ENCODE data around the gene PDE8A. TPM values are rescaled to one million over a fixed set of nuclear protein-coding genes. Genes with fewer than 3 reads are reported as not detected.

The PDE8A gene
- total and polyA plus RNA-seq, 2 donors (not counting 1 experiment from before 2014, with no cell fraction given): 17.7 to 26.3 TPM

- TF ChIP-seq, protein P1, sequence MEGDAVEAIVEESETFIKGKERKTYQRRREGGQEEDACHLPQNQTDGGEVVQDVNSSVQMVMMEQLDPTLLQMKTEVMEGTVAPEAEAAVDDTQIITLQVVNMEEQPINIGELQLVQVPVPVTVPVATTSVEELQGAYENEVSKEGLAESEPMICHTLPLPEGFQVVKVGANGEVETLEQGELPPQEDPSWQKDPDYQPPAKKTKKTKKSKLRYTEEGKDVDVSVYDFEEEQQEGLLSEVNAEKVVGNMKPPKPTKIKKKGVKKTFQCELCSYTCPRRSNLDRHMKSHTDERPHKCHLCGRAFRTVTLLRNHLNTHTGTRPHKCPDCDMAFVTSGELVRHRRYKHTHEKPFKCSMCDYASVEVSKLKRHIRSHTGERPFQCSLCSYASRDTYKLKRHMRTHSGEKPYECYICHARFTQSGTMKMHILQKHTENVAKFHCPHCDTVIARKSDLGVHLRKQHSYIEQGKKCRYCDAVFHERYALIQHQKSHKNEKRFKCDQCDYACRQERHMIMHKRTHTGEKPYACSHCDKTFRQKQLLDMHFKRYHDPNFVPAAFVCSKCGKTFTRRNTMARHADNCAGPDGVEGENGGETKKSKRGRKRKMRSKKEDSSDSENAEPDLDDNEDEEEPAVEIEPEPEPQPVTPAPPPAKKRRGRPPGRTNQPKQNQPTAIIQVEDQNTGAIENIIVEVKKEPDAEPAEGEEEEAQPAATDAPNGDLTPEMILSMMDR (conservative IDR thresholded peaks at IDR 0.05 in 1 of 2, IDR thresholded peaks at IDR 0.05 in 1 of 2; ENCODE audit: low read depth in 1 of 2, low read length in 2 of 2): no peak
- TF ChIP-seq EZH2 (IDR thresholded peaks at IDR 0.05; ENCODE audit: low read length, missing control alignments): no peak
- Histone ChIP-seq H3K4me1 (ENCODE audit: control insufficient read depth, extremely low read depth, insufficient read depth, low read length) (no peaks in the 10 kb centered on the region), H3K36me3 (ENCODE audit: control insufficient read depth, insufficient read depth, low read length) (no peaks in the 10 kb centered on the region), H3K9ac (ENCODE audit: insufficient read depth, low read length) (no peak overlapping the region), H3K4me2 (ENCODE audit: extremely low read depth, insufficient read depth, low read length) (no peak overlapping the region), H3K4me3 (replicated peaks in 1 of 4; ENCODE audit: control extremely low read depth in 1 of 4, insufficient read depth in 1 of 4, low read depth in 3 of 4, low read length in 4 of 4) (no peak overlapping the region), H3K79me2 (ENCODE audit: control insufficient read depth, insufficient read depth, low read length) (no peaks in the 10 kb centered on the region), H2AFZ (ENCODE audit: low read length) (no peak overlapping the region), H3K9me3 (ENCODE audit: control insufficient read depth, insufficient read depth, low read depth, low read length) (no peaks in the 10 kb centered on the region), H3K27me3 (ENCODE audit: control insufficient read depth, insufficient read depth, low read length) (no peaks in the 10 kb centered on the region), H4K20me1 (ENCODE audit: control insufficient read depth, extremely low read depth, insufficient read depth, low read length) (no peaks in the 10 kb centered on the region), H3K27ac (ENCODE audit: insufficient read depth, low read length) (no peak overlapping the region)
- DNase-seq (ENCODE audit: low read depth in 2 of 2): no peak
Measured at GRCh38 chr15:84956199-84956598, 25.5 kb upstream of the PDE8A start.

- Histone ChIP-seq H3K9ac (ENCODE audit: insufficient read depth, low read length) (no peak overlapping the region), H3K36me3 (ENCODE audit: control insufficient read depth, insufficient read depth, low read length) (no peaks in the 10 kb centered on the region), H2AFZ (ENCODE audit: low read length) (no peak overlapping the region), H3K9me3 (ENCODE audit: control insufficient read depth, insufficient read depth, low read depth, low read length) (no peaks in the 10 kb centered on the region), H3K27me3 (ENCODE audit: control insufficient read depth, insufficient read depth, low read length) (no peaks in the 10 kb centered on the region), H3K4me3 (replicated peaks in 1 of 4; ENCODE audit: control extremely low read depth in 1 of 4, insufficient read depth in 1 of 4, low read depth in 3 of 4, low read length in 4 of 4) (no peak overlapping the region), H4K20me1 (ENCODE audit: control insufficient read depth, extremely low read depth, insufficient read depth, low read length) (no peaks in the 10 kb centered on the region), H3K4me1 (ENCODE audit: control insufficient read depth, extremely low read depth, insufficient read depth, low read length) (no peaks in the 10 kb centered on the region), H3K4me2 (ENCODE audit: extremely low read depth, insufficient read depth, low read length) (no peak overlapping the region), H3K27ac (ENCODE audit: insufficient read depth, low read length) (no peak overlapping the region), H3K79me2 (ENCODE audit: control insufficient read depth, insufficient read depth, low read length) (no peaks in the 10 kb centered on the region)
- no peak for DNase-seq (ENCODE audit: low read depth in 2 of 2)
- TF ChIP-seq, protein P1 (conservative IDR thresholded peaks at IDR 0.05 in 1 of 2, IDR thresholded peaks at IDR 0.05 in 1 of 2; ENCODE audit: low read depth in 1 of 2, low read length in 2 of 2): no peak
- TF ChIP-seq EZH2 (IDR thresholded peaks at IDR 0.05; ENCODE audit: low read length, missing control alignments): no peak
Measured at GRCh38 chr15:84960391-84961113, 21.1 kb upstream of the PDE8A start.

DNA sequence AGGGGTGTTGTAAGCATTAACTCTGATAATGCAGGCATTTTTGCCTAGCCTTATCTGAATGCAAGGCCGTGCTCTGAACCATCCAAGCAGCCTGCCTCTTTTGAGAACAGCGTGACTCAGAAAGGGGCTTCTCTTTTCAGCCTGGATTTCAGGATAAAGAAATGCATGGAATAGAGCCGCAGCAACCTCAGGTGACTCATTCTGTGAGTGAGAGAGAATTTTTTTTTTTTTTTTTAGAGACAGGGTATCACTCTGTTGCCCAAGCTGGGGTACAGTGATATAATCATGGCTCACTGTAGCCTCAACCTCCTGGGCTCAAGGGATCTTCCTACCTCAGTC, 20.6 kb upstream of the PDE8A start:
- Histone ChIP-seq H3K27me3 (ENCODE audit: control insufficient read depth, insufficient read depth, low read length) (no peaks in the 10 kb centered on the region), H3K4me1 (ENCODE audit: control insufficient read depth, extremely low read depth, insufficient read depth, low read length) (no peaks in the 10 kb centered on the region), H3K4me3 (replicated peaks in 1 of 4; ENCODE audit: control extremely low read depth in 1 of 4, insufficient read depth in 1 of 4, low read depth in 3 of 4, low read length in 4 of 4) (no peak overlapping the region), H3K36me3 (ENCODE audit: control insufficient read depth, insufficient read depth, low read length) (no peaks in the 10 kb centered on the region), H3K9ac (ENCODE audit: insufficient read depth, low read length) (no peak overlapping the region), H3K9me3 (ENCODE audit: control insufficient read depth, insufficient read depth, low read depth, low read length) (no peaks in the 10 kb centered on the region), H3K4me2 (ENCODE audit: extremely low read depth, insufficient read depth, low read length) (no peak overlapping the region), H3K27ac (ENCODE audit: insufficient read depth, low read length) (no peak overlapping the region), H2AFZ (ENCODE audit: low read length) (no peak overlapping the region), H4K20me1 (ENCODE audit: control insufficient read depth, extremely low read depth, insufficient read depth, low read length) (no peaks in the 10 kb centered on the region), H3K79me2 (ENCODE audit: control insufficient read depth, insufficient read depth, low read length) (no peaks in the 10 kb centered on the region)
- TF ChIP-seq, protein P1 (conservative IDR thresholded peaks at IDR 0.05 in 1 of 2, IDR thresholded peaks at IDR 0.05 in 1 of 2; ENCODE audit: low read depth in 1 of 2, low read length in 2 of 2): no peak
- no peak for TF ChIP-seq EZH2 (IDR thresholded peaks at IDR 0.05; ENCODE audit: low read length, missing control alignments)
- peak; percentile 68 to 92 for DNase-seq (ENCODE audit: low read depth in 2 of 2)
